ENCODE results near the gene ROBO3.

ROBO3 gene

GRCh38 chr11:124875943-124876817 is 10.9 kb downstream of the ROBO3 start:
- in situ Hi-C loops (cut with MboI; ENCODE audit: low sequenced_read_pairs) = no loop called here

- in situ Hi-C loops (cut with MboI; ENCODE audit: low sequenced_read_pairs) = no loop called here
Measured at GRCh38 chr11:124876818-124877630, 11.8 kb downstream of the ROBO3 start.

- in situ Hi-C loops (cut with MboI; ENCODE audit: low sequenced_read_pairs) = no loop called here
Measured at GRCh38 chr11:124877631-124877909, 12.3 kb downstream of the ROBO3 start.

- in situ Hi-C loops (cut with MboI; ENCODE audit: low sequenced_read_pairs) = no loop called here
Measured at GRCh38 chr11:124877910-124878758, 12.9 kb downstream of the ROBO3 start.

GRCh38 chr11:124878759-124879492 is 13.7 kb downstream of the ROBO3 start:
- in situ Hi-C loops (cut with MboI; ENCODE audit: low sequenced_read_pairs) = no loop called here

GRCh38 chr11:124879493-124880289 is 14.5 kb downstream of the ROBO3 start:
- in situ Hi-C loops (cut with MboI; ENCODE audit: low sequenced_read_pairs) = no loop called here

GRCh38 chr11:124880290-124880611 is 15.0 kb downstream of the ROBO3 start:
- in situ Hi-C loops (cut with MboI; ENCODE audit: low sequenced_read_pairs) = no loop called here

- in situ Hi-C loops (cut with MboI; ENCODE audit: low sequenced_read_pairs) = no loop called here
Measured at GRCh38 chr11:124880958-124881357, 15.7 kb downstream of the ROBO3 start.

GRCh38 chr11:124882339-124883071 is 17.3 kb downstream of the ROBO3 start:
- in situ Hi-C loops (cut with MboI; ENCODE audit: low sequenced_read_pairs) = no loop called here

GRCh38 chr11:124884340-124884739 is 19.1 kb downstream of the ROBO3 start:
- in situ Hi-C loops (cut with MboI; ENCODE audit: low sequenced_read_pairs) = no loop called here

- in situ Hi-C loops (cut with MboI; ENCODE audit: low sequenced_read_pairs) = no loop called here
Measured at GRCh38 chr11:124884869-124885479, 19.7 kb downstream of the ROBO3 start.

- in situ Hi-C loops (cut with MboI; ENCODE audit: low sequenced_read_pairs) = no loop called here
Measured at GRCh38 chr11:124886476-124886875, 21.2 kb downstream of the ROBO3 start.

GRCh38 chr11:124886978-124887666 is 21.9 kb downstream of the ROBO3 start:
- in situ Hi-C loops (cut with MboI; ENCODE audit: low sequenced_read_pairs) = no loop called here

- in situ Hi-C loops (cut with MboI; ENCODE audit: low sequenced_read_pairs) = no loop called here
Measured at GRCh38 chr11:124887667-124888013, 22.4 kb downstream of the ROBO3 start.

GRCh38 chr11:124889191-124890091 is 24.2 kb downstream of the ROBO3 start:
- in situ Hi-C loops (cut with MboI; ENCODE audit: low sequenced_read_pairs) = no loop called here

- in situ Hi-C loops (cut with MboI; ENCODE audit: low sequenced_read_pairs) = no loop called here
Measured at GRCh38 chr11:124890151-124890550, 24.9 kb downstream of the ROBO3 start.

- in situ Hi-C loops (cut with MboI; ENCODE audit: low sequenced_read_pairs) = no loop called here
Measured at GRCh38 chr11:124890683-124891372, 25.6 kb downstream of the ROBO3 start.

Measured in hTERT RPE-1 (cell line).